HG02970 (cell line): ENCODE measurements around the gene BEST4.
A peak's percentile ranks its signal among the peaks of the same experiment; 100 is the strongest.
"Not testable (repeated sequence)": the region's sequence is repeated elsewhere in the genome, so short reads cannot be mapped to it uniquely, and the experiment has no call there.

Experiments
- ATAC-seq: cut with Tn5 transposase; IDR thresholded peaks from one replicate; pipeline ENCODE4 v1.9.1; 2021; ENCODE audit warnings: mild to moderate bottlenecking, moderate library complexity, moderate number of reproducible peaks; ENCODE audit not compliant: unreplicated experiment, low FRiP score

The BEST4 gene

DNA sequence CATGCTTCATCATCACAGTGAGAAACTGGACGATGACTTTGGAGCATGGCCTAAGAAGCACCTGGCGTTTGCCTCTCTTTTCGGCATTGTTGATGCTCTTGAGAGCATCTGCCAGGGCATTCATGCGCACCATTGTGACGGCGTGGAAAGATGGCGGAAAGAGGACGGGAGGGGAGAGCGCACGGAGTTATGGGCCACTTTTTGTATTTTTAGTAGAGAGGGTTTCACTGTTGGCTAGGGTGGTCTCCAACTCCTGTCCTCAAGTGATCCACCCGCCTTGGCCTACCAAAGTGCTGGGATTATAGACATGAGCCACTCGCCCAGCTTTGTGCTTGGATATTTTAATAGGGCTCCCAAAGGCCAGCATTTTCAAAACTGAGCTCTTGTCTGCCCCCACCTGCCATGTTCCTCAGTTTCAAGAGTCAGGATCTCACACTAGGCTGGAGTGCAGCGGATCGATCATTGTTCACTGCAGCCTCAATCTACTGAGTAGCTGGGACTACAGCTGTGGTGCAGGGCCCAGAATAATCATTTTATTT is 7.3 kb downstream of the BEST4 start:
- ATAC-seq = no peak

DNA sequence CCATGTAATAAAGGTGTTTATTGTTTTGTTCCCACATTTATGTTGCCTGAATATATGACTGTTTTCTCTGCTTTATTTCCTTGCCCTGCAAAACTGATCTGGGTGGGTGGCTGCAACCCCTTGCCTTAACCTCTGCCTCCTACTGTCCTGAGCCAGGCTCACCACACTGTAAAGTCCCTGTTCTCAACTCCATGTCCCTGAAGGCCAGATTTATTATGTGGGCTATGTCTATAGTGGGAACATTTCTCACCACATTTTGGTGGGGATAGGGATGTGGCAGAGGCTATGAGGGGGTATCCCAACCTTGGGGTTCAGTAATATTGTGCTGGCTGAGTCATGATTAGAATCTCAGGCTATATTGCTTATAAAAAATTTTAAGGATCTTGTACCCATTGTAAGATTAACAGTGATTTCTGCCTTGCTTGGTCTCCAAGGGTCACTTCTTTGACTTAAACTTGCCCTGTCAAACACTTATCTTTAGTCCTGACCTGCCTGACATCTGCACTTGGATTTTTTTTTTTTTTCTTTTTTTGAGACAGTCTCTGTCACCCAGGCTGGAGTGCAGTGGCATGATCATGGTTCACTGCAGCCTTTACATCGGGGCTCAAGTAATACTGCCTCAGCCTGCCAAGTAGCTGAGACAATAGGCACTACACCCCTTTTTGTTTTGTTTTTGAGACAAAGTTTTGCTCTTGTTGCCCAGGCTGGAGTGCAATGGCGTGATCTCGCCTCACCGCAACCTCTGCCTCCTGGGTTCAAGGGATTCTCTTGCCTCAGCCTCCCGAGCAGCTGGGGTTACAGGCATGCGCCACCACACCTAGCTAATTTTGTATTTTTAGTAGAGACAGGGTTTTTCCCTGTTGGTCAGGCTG is 9.0 kb downstream of the BEST4 start:
- no peak for ATAC-seq

DNA sequence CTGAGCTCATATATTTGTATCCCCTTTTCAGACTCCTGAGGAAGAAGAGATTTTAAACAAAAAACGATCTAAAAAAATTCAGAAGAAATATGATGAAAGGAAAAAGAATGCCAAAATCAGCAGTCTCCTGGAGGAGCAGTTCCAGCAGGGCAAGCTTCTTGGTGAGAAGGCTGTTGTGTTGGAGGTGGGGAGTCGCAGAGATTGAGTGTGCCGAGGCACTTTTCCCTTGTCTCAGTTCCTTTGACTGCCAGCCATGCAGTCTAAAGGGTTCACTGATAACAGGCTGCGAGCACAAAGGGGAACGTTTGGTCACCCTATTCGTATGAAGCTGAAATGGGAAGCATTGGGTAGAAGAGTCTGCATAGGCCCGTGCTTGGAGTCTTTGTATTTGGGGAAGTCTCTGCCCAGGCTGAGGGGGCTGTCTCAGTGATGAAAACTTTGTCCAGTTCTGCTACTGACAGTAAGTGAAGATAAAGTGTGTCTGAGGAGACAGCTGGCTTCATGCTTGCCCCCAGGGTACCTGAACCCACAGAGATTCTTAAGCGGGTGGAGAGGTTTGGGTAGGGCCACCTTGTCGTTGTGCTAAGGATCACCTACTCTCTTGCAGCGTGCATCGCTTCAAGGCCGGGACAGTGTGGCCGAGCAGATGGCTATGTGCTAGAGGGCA is 9.9 kb downstream of the BEST4 start:
- ATAC-seq = no peak

DNA sequence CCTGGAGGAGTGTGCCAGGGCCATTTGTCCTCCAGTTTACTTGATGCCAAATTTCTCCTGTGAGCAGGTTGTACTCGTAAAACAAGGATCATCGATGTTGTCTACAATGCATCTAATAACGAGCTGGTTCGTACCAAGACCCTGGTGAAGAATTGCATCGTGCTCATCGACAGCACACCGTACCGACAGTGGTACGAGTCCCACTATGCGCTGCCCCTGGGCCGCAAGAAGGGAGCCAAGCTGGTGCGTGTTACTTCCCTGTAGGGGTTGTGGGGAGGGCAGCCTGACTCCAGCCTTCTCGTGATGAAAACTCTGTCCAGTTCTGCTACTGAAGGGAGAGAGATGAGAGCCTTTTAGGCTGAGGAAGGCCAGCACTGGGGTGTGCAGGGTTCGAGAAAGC is 10.4 kb downstream of the BEST4 start:
- ATAC-seq = no peak

DNA sequence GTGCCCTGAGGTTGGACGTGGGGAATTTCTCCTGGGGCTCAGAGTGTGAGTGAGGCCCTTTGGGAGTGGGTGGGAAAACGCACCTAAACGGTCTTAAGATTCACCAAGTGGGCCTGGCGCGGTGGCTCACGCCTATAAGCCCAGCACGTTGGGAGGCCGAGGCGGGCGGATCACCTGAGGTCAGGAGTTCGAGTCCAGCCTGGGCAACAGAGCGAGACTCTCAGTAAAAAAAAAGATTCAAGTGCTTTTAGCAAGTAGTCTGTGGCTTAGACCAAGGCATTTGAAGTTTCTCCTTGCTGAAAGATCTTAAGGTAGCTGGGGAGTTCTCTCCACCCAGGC is 11.3 kb downstream of the BEST4 start:
- no peak for ATAC-seq

DNA sequence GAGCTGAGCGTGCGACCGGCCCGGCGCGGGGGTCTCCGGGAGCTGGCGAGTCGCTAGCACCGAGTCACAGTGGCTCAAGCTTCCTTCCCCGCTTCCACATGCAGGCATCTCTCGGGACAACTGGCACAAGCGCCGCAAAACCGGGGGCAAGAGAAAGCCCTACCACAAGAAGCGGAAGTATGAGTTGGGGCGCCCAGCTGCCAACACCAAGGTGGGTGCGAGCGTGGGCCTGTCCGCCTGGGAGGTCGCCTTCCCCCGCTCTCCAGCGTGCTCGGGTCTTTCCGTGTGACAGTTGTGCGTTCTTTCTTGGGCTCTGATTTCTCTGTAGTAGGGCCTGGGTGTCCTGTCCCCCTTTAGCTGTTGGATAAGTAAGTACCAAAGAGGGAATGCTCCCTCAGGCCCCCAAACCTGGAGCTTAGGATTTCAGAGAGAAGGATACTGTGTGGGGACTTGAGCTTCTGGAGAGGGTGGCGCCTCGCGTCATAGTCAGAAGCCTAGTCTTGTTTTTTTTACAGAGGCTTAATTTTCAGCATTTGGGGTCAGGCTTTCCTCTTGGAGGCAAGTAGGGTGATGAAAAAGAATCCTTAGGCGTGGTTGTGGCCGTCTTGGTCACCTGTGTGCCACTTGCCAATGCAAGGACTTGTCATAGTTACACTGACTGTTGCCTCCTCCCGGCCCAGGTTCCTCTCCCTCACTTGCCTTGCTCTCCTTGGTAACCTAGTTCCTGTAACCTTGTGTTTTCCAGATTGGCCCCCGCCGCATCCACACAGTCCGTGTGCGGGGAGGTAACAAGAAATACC is 11.8 kb downstream of the BEST4 start:
- no peak for ATAC-seq

DNA sequence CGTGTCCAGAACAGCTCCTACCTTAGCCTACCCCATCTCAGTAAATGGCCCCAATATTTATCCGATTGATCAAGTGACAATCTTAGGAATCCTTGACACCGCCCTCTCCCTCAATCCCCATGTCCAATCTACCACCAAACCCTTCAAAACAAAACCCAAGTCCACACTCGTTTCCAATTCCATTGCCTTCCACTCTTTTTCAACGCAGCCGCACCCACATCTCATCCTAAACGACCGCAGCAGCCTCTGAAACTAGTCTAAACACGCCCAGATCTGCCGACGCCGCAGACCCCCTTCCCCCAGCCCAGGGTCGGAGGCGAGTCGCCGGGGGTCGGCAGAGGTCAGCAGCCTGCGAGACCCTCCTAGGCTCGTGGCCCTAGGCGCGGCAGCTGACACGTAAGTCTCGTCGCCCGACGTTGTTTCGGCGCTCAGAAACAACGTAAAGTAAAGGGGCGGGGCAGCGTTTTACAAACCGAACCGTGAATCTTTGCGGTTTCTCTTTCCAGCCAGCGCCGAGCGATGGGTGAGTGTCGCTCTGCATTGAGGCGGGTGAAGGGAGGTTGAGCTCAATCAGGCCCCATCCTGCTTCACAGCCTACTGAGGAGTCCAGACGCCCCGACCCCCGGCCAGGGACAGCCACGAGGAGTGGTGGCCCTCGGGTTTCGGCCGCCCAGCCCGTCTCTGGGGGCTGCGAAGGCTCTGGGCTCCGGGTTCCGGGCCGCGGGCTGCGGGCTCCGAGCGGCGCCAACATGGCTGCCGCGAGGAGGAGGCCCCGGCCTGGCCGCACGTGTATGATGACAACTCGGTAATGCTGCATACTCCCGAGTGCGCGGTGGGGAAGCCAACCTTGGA is 12.7 kb downstream of the BEST4 start, which contains the start of gene RPS8:
Gene RPS8 (plus strand): TSS at position 463 of the 852 bp plus-strand sequence. CDS start 57 bp downstream, at position 520.
- peak; percentile 87 for ATAC-seq

DNA sequence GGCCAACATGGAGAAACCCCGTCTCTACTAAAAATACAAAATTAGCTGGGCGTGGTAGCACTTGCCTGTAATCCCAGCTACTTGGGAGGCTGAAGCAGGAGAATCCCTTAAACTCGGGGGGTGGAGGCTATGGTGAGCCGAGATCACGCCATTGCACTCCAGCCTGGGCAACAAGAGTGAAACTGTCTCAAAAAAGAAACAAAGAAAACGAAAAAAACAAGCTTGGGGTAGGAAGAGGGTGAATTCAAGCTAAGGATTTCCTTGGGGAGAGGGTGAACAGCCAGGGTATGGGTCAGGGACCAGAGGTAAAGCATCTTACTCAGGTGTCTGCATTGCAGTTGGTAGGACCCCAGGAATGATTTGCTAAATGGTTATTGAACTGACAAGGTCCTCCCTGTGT is 21.5 kb downstream of the BEST4 start:
- ATAC-seq = not testable (repeated sequence)

DNA sequence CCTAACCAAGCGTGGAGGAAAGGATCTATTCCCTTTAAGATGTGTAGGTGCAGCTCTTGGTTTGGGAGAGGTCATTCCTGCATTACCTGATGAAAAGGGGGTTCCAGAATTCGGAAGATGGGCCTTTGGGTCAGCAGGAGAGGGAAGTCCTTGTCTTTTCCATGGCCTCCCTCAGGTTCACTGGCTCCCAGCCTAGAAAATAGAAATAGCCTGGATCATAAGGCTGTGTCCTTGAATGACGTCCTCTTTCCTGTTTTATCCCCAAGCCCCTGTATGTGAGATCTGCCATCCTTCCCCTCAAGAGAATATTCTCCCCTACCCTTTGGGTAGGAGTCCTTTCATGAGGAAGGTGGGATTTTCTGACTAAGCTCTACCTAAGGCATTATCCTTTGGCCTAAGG is 27.1 kb downstream of the BEST4 start:
- no peak for ATAC-seq

DNA sequence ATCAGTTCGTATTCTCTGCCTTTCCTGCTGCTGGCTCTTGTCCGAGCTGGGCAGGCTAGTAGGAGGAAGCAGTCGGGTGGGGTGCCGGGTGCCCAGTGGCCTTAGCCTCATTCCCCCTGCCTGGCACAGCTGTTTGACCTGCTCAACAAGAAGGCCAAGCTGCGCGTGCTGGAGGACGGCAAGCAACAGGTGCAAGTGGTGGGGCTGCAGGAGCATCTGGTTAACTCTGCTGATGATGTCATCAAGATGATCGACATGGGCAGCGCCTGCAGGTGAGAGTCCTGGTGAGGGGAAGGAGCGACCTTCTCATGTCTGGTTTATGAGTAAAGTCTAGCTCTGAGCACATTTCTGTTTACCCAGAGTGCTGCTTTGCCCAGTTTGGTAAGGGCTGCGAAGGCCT is 28.9 kb downstream of the BEST4 start:
- no peak for ATAC-seq

DNA sequence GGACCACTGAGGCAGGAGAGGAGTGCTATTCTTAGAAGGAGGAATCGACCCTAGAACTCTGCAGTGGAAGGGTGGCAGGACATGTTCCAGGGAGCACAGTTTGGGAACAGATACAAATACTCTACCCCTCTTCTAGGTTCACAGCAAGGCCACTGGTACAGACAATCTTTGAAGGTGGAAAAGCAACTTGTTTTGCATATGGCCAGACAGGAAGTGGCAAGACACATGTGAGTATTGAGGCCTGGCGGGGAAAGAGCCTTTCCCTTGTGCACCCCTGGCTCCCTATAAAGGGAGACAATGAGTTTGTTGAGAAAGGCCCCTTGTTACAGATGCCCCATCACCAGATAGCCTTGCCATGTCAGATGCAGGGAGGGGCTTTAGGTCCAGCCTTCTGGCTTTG is 30.6 kb downstream of the BEST4 start:
- ATAC-seq = no peak

DNA sequence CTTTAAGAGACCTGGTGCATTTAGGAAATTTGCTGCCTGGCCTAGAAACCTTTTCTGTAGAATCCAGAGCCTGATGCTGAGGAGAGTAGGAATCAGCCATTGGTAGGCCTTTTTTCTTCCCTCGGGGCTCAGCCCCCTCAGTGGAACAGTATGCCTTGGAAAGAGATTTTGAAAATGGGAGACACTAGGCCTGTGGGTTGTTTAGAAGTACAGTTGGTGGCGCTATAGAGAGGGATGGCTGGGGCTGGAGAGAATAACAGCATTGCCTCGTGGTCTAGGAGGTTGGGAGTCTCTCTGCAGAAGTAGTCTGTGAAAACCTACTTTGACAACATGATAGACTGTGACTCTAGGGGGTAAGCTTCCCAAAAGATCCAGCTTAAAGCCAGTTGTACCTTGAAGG is 40.1 kb downstream of the BEST4 start:
- ATAC-seq = no peak

DNA sequence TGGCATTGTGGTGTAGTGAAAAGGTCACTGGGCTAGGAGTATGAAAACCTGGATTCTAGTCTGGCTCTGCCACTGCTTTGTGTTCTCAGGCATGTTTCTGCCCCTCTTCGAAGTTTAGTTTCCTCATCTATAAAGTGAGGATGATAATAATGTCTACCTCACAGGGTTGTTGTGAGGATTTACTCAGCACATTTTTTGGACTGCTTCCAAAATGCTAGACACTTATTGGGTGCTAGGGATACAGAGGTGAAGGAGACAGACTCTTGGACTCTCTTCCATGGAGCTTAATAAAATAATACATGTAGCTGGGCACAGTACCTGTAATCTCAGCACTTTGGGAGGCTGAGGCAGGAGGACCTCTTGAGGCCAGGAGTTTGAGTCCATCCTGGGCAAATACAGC is 44.8 kb downstream of the BEST4 start:
- ATAC-seq = no peak

DNA sequence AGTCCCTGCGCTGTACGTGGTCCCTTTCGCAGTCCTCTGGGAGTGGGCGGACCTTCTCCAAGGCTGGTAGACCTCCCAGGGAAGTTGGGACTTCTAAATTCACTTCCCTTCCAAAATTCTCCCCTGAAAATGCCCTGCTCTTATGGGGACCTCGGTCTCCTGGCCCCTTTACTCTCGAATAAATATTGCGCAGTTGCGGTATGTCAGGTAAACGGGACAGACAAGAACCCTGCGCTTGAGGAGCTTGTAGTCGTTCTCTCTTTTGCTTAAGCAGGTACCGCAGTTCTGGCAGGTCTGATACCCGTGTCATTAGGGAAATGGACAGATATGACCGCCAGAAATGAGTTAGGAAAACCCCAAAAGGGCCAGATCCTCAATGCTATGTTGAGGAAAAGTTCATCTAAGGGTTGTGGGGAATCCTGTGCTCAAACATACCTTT is 47.8 kb downstream of the BEST4 start:
- ATAC-seq = no peak

DNA sequence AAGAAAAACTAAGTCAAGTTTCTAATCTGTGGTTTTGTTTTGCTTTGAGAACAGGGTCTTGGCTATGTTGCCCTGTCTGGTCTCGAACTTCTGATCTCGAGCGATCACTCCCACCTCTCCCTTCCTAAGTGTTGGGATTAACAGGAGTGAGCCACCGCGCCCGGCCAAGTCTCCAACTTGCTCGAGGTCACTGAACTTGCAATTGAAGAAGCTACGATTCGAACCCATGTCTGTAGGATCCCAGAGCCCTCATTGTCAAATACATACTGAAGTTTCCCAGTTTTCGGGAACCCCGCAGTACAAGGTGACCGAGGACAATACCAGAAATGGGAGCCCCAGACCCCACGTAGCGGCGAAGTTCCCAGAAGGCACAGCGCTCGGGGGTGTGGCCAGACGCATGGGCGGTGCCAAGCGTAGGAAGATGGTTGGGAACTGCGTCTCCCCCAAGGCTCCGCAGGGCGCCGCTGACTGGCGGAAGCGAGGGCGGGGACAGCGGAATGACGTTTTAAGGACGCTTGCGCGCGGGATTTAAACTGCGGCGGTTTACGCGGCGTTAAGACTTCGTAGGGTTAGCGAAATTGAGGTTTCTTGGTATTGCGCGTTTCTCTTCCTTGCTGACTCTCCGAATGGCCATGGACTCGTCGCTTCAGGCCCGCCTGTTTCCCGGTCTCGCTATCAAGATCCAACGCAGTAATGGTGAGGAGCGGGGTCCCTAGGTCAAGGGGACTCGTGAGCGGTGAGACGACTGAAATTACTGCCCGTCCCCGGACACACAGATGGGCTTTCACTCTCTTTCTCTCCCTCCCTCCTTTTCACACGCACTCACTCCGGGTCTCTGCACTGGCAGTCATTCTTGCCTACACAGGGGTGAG is 48.4 kb downstream of the BEST4 start, which contains the start of gene KIF2C:
Gene KIF2C (plus strand): TSS at position 531 of the 872 bp plus-strand sequence. CDS start 96 bp downstream, at position 627.
- peak; percentile 97 for ATAC-seq

DNA sequence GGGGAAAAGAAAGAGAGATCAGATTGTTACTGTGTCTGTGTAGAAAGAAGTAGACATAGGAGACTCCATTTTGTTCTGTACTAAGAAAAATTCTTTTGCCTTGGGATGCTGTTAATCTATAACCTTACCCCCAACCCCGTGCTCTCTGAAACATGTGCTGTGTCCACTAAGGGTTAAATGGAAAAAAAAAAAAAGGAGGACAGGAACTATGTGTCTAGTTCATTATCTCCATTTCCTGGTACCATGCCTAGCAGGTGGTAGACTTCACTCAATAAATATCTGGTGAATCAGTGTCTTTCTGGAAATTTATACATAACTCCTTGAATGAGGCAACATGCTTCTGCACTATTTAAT is 49.0 kb downstream of the BEST4 start:
- not testable (repeated sequence) for ATAC-seq

DNA sequence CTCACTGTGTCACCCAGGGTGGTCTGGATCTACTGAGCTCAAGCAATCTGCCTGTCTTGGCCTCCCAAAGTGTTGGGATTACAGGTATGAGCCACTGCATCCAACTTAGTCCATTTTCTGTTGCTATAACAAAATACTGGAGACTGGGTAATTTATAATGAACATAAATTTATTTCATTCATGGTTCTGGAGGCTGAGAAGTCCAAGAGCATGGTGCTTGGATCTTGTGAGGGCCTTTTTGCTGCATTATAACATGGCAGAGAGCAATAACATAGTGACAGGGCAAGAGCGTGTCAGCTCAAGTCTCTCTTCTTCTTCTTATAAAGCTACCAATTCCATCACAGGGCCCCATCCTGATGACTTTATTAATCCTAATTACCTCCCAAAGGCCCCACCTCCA is 52.0 kb downstream of the BEST4 start:
- no peak for ATAC-seq

DNA sequence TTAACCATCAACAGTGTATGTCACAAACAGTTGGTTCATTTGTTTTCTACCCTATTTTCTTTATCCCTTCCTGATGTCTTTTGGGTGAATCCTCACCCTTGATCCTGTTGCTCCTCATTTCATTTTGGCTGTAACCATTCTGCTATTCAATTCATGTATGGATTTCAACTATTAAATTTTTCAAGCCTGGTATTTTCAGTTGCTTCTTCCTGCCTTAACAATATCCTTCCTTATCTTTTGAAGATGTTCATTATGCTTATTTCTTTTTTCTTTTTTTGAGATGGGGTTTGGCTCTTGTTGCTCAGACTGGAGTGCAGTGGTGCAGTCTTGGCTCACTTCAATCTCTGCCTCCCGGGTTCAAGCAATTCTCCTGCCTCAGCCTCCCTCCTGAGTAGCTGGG is 54.2 kb downstream of the BEST4 start:
- no peak for ATAC-seq
